A549 (cell line): Measurements from ENCODE around the gene PIGS. TPM values are rescaled to one million over a fixed set of nuclear protein-coding genes. Genes with fewer than 3 reads are reported as not detected.

ENCODE experiments used
- ATAC-seq, 2 experiments: fragments of 200-7000 bp in 1 of 2; fragments of >200 bp in 1 of 2; cut with Nextera tagmentation in 1 of 2; cut with Tn5 transposase in 1 of 2; 3 replicates each; pipeline versions ENCODE4 v1.8.0 to v1.9.1; 2018 to 2020; ENCODE audit warnings: mild to moderate bottlenecking in 1 of 2, moderate library complexity in 1 of 2
- CTCF ChIA-PET: fragments of 300-600 bp; sonication (Branson Sonifier 250); formaldehyde crosslinking; extraction: SDS; loops from one replicate; lab custom pipeline; 2021; ENCODE audit warnings: antibody characterized with exemption, inconsistent platforms; lab: Yijun Ruan, JAX
- POLR2A ChIA-PET: fragments of 350-600 bp; formaldehyde crosslinking; extraction: SDS; loops from one replicate; lab custom pipeline; 2021; ENCODE audit warnings: antibody characterized with exemption, inconsistent platforms; lab: Yijun Ruan, JAX
- DNase-seq, 2 experiments: peaks; one replicate each; pipeline versions ENCODE4 v3.0.0 to v3.0.0-alpha.2; 2011 to 2016; ENCODE audit warnings: low read depth in 1 of 2, low spot score in 1 of 2
- FAIRE-seq: peaks from 2 replicates; lab custom pipeline; 2011; peaks lifted over from hg19 to GRCh38; lab: Jason Lieb, UNC
- H3K27ac ChIP-seq, 2 experiments: fragments of >200 bp; sonication (Bioruptor Twin); formaldehyde crosslinking; 3 replicates each; pipeline ENCODE4 v1.5.1; 2016 to 2017
- H3K4me1 ChIP-seq: fragments of >200 bp; sonication (Bioruptor Twin); formaldehyde crosslinking; 3 replicates; pipeline ENCODE4 v1.6.1; 2016
- H3K4me2 ChIP-seq: fragments of >200 bp; sonication (Bioruptor Twin); formaldehyde crosslinking; 3 replicates; pipeline ENCODE4 v1.6.1; 2016
- H3K4me3 ChIP-seq: fragments of >200 bp; sonication (Bioruptor Twin); formaldehyde crosslinking; 3 replicates; pipeline ENCODE4 v1.5.1; 2016
- H3K9me3 ChIP-seq: fragments of >200 bp; sonication (Bioruptor Twin); formaldehyde crosslinking; 3 replicates; pipeline ENCODE4 v1.6.1; 2016
- CBX2 ChIP-seq: fragments of 200-600 bp; sonication (generic); IDR thresholded peaks from 2 replicates; pipeline ENCODE4 v1.6.1; 2016; ENCODE audit warnings: low read depth, mild to moderate bottlenecking, borderline replicate concordance
- CEBPB ChIP-seq, 2 experiments: fragments of >200 bp in 1 of 2; sonication (Bioruptor Twin) in 1 of 2; formaldehyde crosslinking in 1 of 2; IDR thresholded peaks; 2 replicates each; pipeline ENCODE4 v1.6.1; 2012 to 2016
- CTCF ChIP-seq: fragments of >200 bp; sonication (Bioruptor Twin); formaldehyde crosslinking; IDR thresholded peaks from 3 replicates; pipeline ENCODE4 v1.5.1; 2016
- EHMT2 ChIP-seq: fragments of 200-600 bp; sonication (generic); IDR thresholded peaks from 2 replicates; pipeline ENCODE4 v1.6.1; 2016; ENCODE audit warnings: antibody characterized with exemption, low read depth, mild to moderate bottlenecking, moderate library complexity
- ELK1 ChIP-seq: fragments of 150-350 bp; IDR thresholded peaks from 2 replicates; pipeline ENCODE4 v1.6.1; 2014; ENCODE audit warnings: low read depth, mild to moderate bottlenecking, low read length
- FOSB ChIP-seq: fragments of 250-450 bp; sonication (Bioruptor Pico); IDR thresholded peaks from 2 replicates; pipeline ENCODE4 v1.5.0; 2020; ENCODE audit warnings: mild to moderate bottlenecking, moderate library complexity
- HOXA7 ChIP-seq: fragments of 250-450 bp; sonication (Bioruptor Pico); IDR thresholded peaks from 2 replicates; pipeline ENCODE4 v1.5.0; 2020; ENCODE audit warnings: mild to moderate bottlenecking, moderate library complexity
- HOXB13 ChIP-seq: fragments of 250-450 bp; sonication (Bioruptor Pico); IDR thresholded peaks from 2 replicates; pipeline ENCODE4 v1.5.0; 2020; ENCODE audit warnings: low read depth, mild to moderate bottlenecking, moderate library complexity
- KDM1A ChIP-seq: fragments of 200-600 bp; sonication (generic); IDR thresholded peaks from 2 replicates; pipeline ENCODE4 v1.6.1; 2016; ENCODE audit warnings: low read depth, mild to moderate bottlenecking
- MAZ ChIP-seq: fragments of 150-350 bp; IDR thresholded peaks from 2 replicates; pipeline ENCODE4 v1.6.1; 2014; ENCODE audit warnings: antibody characterized with exemption, low read depth, low read length, borderline replicate concordance
- MYC ChIP-seq: IDR thresholded peaks from 2 replicates; pipeline ENCODE4 v1.6.1; 2012; ENCODE audit warnings: mild to moderate bottlenecking, inconsistent platforms, low read length, improper control_type of control experiment, borderline replicate concordance
- NR3C1 ChIP-seq: fragments of >200 bp; sonication (Bioruptor Twin); formaldehyde crosslinking; IDR thresholded peaks from 3 replicates; pipeline ENCODE4 v1.6.1; 2017
- POLR2AphosphoS2 ChIP-seq: conservative IDR thresholded peaks from 2 replicates; pipeline ENCODE4 v1.6.1; 2012; ENCODE audit warnings: low read length, improper control_type of control experiment, inconsistent platforms
- RAD21 ChIP-seq, 2 experiments: fragments of >200 bp in 1 of 2; sonication (Bioruptor Twin) in 1 of 2; formaldehyde crosslinking in 1 of 2; IDR thresholded peaks in 1 of 2; conservative IDR thresholded peaks in 1 of 2; 2 replicates in 1 of 2; 3 replicates in 1 of 2; pipeline ENCODE4 v1.6.1; 2012 to 2018; ENCODE audit warnings: inconsistent platforms in 1 of 2
- RARB ChIP-seq: fragments of 250-450 bp; sonication (Bioruptor Pico); IDR thresholded peaks from 2 replicates; pipeline ENCODE4 v1.8.0; 2021; ENCODE audit warnings: mild to moderate bottlenecking, moderate library complexity
- RCOR1 ChIP-seq: fragments of 150-350 bp; IDR thresholded peaks from 2 replicates; pipeline ENCODE4 v1.6.1; 2014; ENCODE audit warnings: antibody characterized with exemption, low read length, low read depth
- ZC3H11A ChIP-seq: fragments of 450-650 bp; IDR thresholded peaks from 2 replicates; pipeline ENCODE4 v1.6.1; 2014; ENCODE audit warnings: antibody characterized with exemption, mild to moderate bottlenecking
- ZFP36 ChIP-seq: fragments of 450-650 bp; IDR thresholded peaks from 2 replicates; pipeline ENCODE4 v1.6.1; 2014; ENCODE audit warnings: borderline replicate concordance; ENCODE audit not compliant: partially characterized antibody
- WGBS: methylation state at CpG from one replicate; pipeline ENCODE4 v1.1.6; 2017; ENCODE audit errors: missing lambda C conversion rate; 5-methylcytosine and 5-hydroxymethylcytosine counted together
- polyA plus RNA-seq, 4 experiments: library from polyadenylated mRNA; depleted of rRNA in 3 of 4; stranded (reverse); fragments of >200 nt; fragmentation: RNase III in 1 of 4; extraction: RNeasy Plus Mini Kit Qiagen cat#74134 plus additional on column Dnase treatment in 1 of 4; gene quantifications; 2 replicates in 3 of 4; 3 replicates in 1 of 4; pipeline ENCODE4 v1.2.3, GENCODE V29; 2011 to 2017
- TF ChIP-seq, protein P1 (sequence below): fragments of 200-600 bp; sonication (generic); IDR thresholded peaks from 2 replicates; pipeline ENCODE4 v1.6.1; 2016; ENCODE audit warnings: antibody characterized with exemption, mild to moderate bottlenecking, moderate library complexity
- TF ChIP-seq, protein P2 (sequence below): fragments of >200 bp; sonication (Bioruptor Twin); formaldehyde crosslinking; IDR thresholded peaks from 2 replicates; pipeline ENCODE4 v1.6.1; 2016

Gene PIGS
- polyA plus RNA-seq, 2 of the 4 experiments (the other 2 are of a cell fraction), result 50.0 to 53.2 TPM

- no peaks in the 10 kb centered on the region for H3K9me3 ChIP-seq
- DNase-seq (no peak), FAIRE-seq (no peak), ATAC-seq (peak in 1 of 2 experiments; percentile 31; a peak in 2 of 6 replicates)
- peaks cover 31% of the 10 kb centered on the region for H3K4me1 ChIP-seq
- no peak for TF ChIP-seq KDM1A
- no peak for TF ChIP-seq HOXB13
- no peak for TF ChIP-seq POLR2AphosphoS2
- TF ChIP-seq FOSB (CRISPR knock-in tag), result no peak
- TF ChIP-seq ELK1, result no peak
- TF ChIP-seq MAZ, result no peak
- TF ChIP-seq MYC, result no peak
- no peak for TF ChIP-seq NR3C1
- TF ChIP-seq RAD21 (conservative IDR thresholded peaks at IDR 0.05 in 1 of 2, IDR thresholded peaks at IDR 0.05 in 1 of 2), result no peak
- no peak overlapping the region for H3K4me3 ChIP-seq
- WGBS, result 54% methylated on average over 9 of the region's 9 CpGs
- H3K27ac ChIP-seq, result peak overlapping the region in 1 of 2 experiments; percentile 7; a peak in 3 of 6 replicates
- ChIA-PET POLR2A (no interaction called here), CTCF (interaction anchor here (0.6 to 15.1 kb wide), 7 partner anchors 9 to 112 kb away, joined by 3 to 143 read pairs (median 7); no protein-coding TSS in a partner anchor)
- no peak overlapping the region for H3K4me2 ChIP-seq
Observed at GRCh38 chr17:28528327-28529012, 42.9 kb downstream of the PIGS start.

DNA sequence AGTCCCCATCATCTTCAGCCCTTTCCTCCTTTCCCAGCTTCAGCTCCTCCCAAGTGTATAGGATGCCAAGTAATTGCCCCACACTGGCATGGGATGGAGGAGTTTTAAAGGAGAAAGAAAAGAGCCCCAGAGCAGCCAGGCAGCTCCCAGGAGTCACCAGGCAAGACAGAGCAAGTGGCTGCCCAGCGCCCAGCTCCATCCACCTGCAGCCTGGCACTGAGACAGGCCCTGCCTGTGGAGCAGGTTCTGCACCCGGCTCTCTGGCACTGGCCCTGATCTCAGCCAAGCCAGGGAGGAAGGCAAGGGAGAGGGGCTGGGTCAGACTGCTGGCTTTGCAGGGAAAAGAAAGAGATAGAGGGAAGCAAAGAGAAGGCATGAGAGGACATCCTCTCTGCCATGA is 43.5 kb downstream of the PIGS start:
- Histone ChIP-seq H3K4me2 (no peak overlapping the region), H3K9me3 (no peaks in the 10 kb centered on the region), H3K27ac (peak overlapping the region in 1 of 2 experiments; percentile 7; a peak in 3 of 6 replicates)
- CTCF ChIA-PET, result interaction anchor here (0.6 to 15.1 kb wide), 7 partner anchors 10 to 111 kb away, joined by 3 to 143 read pairs (median 7); no protein-coding TSS in a partner anchor
- TF ChIP-seq EHMT2, result no peak
- TF ChIP-seq, all 56 proteins: peak for 0
- Histone ChIP-seq H3K4me1 (peaks cover 31% of the 10 kb centered on the region), H3K4me3 (no peak overlapping the region)
- no peak for FAIRE-seq
- POLR2A ChIA-PET, result no interaction called here
- 76% methylated on average over 2 of the region's 2 CpGs for whole genome bisulfite sequencing
- DNase-seq, result no peak
- no peak for ATAC-seq

GRCh38 chr17:28527181-28527681 is 44.1 kb downstream of the PIGS start:
- 90% methylated on average over 2 of the region's 2 CpGs for WGBS
- no peak for FAIRE-seq
- no peak overlapping the region for H3K4me3 ChIP-seq
- TF ChIP-seq FOSB (CRISPR knock-in tag) (no peak), POLR2AphosphoS2 (no peak), ZC3H11A (no peak), ZFP36 (no peak), MAZ (no peak), HOXA7 (CRISPR knock-in tag) (no peak), ELK1 (no peak), RARB (no peak), CEBPB (IDR thresholded peaks at IDR 0.05) (no peak), CTCF (no peak), RCOR1 (no peak), CBX2 (no peak)
- TF ChIP-seq, protein P1, sequence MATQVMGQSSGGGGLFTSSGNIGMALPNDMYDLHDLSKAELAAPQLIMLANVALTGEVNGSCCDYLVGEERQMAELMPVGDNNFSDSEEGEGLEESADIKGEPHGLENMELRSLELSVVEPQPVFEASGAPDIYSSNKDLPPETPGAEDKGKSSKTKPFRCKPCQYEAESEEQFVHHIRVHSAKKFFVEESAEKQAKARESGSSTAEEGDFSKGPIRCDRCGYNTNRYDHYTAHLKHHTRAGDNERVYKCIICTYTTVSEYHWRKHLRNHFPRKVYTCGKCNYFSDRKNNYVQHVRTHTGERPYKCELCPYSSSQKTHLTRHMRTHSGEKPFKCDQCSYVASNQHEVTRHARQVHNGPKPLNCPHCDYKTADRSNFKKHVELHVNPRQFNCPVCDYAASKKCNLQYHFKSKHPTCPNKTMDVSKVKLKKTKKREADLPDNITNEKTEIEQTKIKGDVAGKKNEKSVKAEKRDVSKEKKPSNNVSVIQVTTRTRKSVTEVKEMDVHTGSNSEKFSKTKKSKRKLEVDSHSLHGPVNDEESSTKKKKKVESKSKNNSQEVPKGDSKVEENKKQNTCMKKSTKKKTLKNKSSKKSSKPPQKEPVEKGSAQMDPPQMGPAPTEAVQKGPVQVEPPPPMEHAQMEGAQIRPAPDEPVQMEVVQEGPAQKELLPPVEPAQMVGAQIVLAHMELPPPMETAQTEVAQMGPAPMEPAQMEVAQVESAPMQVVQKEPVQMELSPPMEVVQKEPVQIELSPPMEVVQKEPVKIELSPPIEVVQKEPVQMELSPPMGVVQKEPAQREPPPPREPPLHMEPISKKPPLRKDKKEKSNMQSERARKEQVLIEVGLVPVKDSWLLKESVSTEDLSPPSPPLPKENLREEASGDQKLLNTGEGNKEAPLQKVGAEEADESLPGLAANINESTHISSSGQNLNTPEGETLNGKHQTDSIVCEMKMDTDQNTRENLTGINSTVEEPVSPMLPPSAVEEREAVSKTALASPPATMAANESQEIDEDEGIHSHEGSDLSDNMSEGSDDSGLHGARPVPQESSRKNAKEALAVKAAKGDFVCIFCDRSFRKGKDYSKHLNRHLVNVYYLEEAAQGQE, result no peak
- TF ChIP-seq, protein P2, sequence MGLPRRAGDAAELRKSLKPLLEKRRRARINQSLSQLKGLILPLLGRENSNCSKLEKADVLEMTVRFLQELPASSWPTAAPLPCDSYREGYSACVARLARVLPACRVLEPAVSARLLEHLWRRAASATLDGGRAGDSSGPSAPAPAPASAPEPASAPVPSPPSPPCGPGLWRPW, result no peak
- TF ChIP-seq, all 56 proteins: peak for 0
- no peak overlapping the region for H3K4me2 ChIP-seq
- DNase-seq (no peak), ATAC-seq (no peak)
- CTCF ChIA-PET, result interaction anchor here (1.0 to 15.1 kb wide), 8 partner anchors 10 to 32 kb away, joined by 4 to 143 read pairs (median 9); no protein-coding TSS in a partner anchor
- H3K27ac ChIP-seq, result no peak overlapping the region; a peak in 1 of 6 replicates
- H3K4me1 ChIP-seq, result peaks cover 31% of the 10 kb centered on the region
- no peaks in the 10 kb centered on the region for H3K9me3 ChIP-seq
- POLR2A ChIA-PET, result no interaction called here
